K562 (cell line): ENCODE measurements around the gene TNFRSF6B. TPM values are rescaled to one million over a fixed set of nuclear protein-coding genes. Genes with fewer than 3 reads are reported as not detected.

Source experiments
- AFF4 ChIP-seq: sonication (generic); formaldehyde crosslinking; IDR thresholded peaks from 2 replicates; pipeline ENCODE4 v1.8.0; 2023; ENCODE audit warnings: mild to moderate bottlenecking, missing genetic modification reagents
- ATF6 ChIP-seq: sonication (generic); formaldehyde crosslinking; IDR thresholded peaks from 2 replicates; pipeline ENCODE4 v1.4.0; 2020; ENCODE audit warnings: mild to moderate bottlenecking, missing genetic modification reagents
- BHLHE40 ChIP-seq: IDR thresholded peaks from 2 replicates; pipeline ENCODE4 v1.6.1; 2011; ENCODE audit warnings: low read length, improper control_type of control experiment
- ESRRB ChIP-seq: fragments of 250-450 bp; sonication (Bioruptor Pico); IDR thresholded peaks from 2 replicates; pipeline ENCODE4 v1.5.0; 2020; ENCODE audit warnings: mild to moderate bottlenecking, moderate library complexity, borderline replicate concordance
- HBP1 ChIP-seq: fragments of 450-650 bp; formaldehyde crosslinking; IDR thresholded peaks from 2 replicates; pipeline ENCODE4 v1.4.0; 2022; ENCODE audit warnings: missing genetic modification characterization
- HMGXB4 ChIP-seq: sonication (generic); formaldehyde crosslinking; IDR thresholded peaks from 2 replicates; pipeline ENCODE4 v1.8.1; 2023; ENCODE audit warnings: mild to moderate bottlenecking, missing genetic modification reagents
- KDM1A ChIP-seq, 2 experiments: fragments of 450-650 bp; IDR thresholded peaks; 2 replicates each; pipeline ENCODE4 v1.6.1; 2016; ENCODE audit warnings: mild to moderate bottlenecking in 2 of 2
- KDM2B ChIP-seq: fragments of 250-450 bp; sonication (Bioruptor Pico); IDR thresholded peaks from 2 replicates; pipeline ENCODE4 v1.8.0; 2021; ENCODE audit warnings: mild to moderate bottlenecking, moderate library complexity
- MLX ChIP-seq, 2 experiments: fragments of 450-650 bp in 1 of 2; sonication (generic) in 1 of 2; formaldehyde crosslinking; conservative IDR thresholded peaks; 2 replicates each; pipeline versions ENCODE4 v1.4.0 to v1.8.1; 2020 to 2022; ENCODE audit warnings: mild to moderate bottlenecking in 1 of 2, missing genetic modification reagents in 1 of 2
- RBM17 ChIP-seq: fragments of 200-400 bp; formaldehyde crosslinking; IDR thresholded peaks from 2 replicates; pipeline ENCODE4 v1.6.1; 2017; ENCODE audit warnings: low read depth, mild to moderate bottlenecking, low read length, borderline replicate concordance
- SREBF2 ChIP-seq: sonication (generic); formaldehyde crosslinking; IDR thresholded peaks from 2 replicates; pipeline ENCODE4 v1.4.0; 2020; ENCODE audit warnings: mild to moderate bottlenecking, missing genetic modification reagents
- SUPT5H ChIP-seq: fragments of 450-650 bp; IDR thresholded peaks from 2 replicates; pipeline ENCODE4 v1.6.1; 2016
- TAF15 ChIP-seq: fragments of 200-400 bp; formaldehyde crosslinking; IDR thresholded peaks from 2 replicates; pipeline ENCODE4 v1.6.1; 2017; ENCODE audit warnings: mild to moderate bottlenecking, low read depth, low read length, moderate library complexity
- ZNF277 ChIP-seq: fragments of 250-450 bp; sonication (Bioruptor Pico); IDR thresholded peaks from 2 replicates; pipeline ENCODE4 v1.8.0; 2022; ENCODE audit warnings: inconsistent platforms, mild to moderate bottlenecking, moderate library complexity, borderline replicate concordance
- polyA plus RNA-seq, 8 experiments: library from polyadenylated mRNA; depleted of rRNA in 4 of 8; stranded (reverse) in 5 of 8; unstranded in 3 of 8; fragments of >200 nt; fragmentation: Nextera tagmentation in 2 of 8; fragmentation: Illumina TruSeq in 1 of 8; extraction: Ambion mirVana in 2 of 8; extraction: Trizol in 1 of 8; gene quantifications; 2 replicates each; pipeline versions ENCODE4 v1.2.1 to v1.2.3, GENCODE V29; 2011 to 2014; ENCODE audit warnings: inconsistent platforms in 1 of 8, missing spikeins in 1 of 8
- total RNA-seq, 7 experiments: library from RNA; depleted of rRNA in 6 of 7; stranded (reverse); fragments of >200 nt in 6 of 7; fragmentation: Illumina TruSeq in 2 of 7; extraction: Trizol in 2 of 7; gene quantifications; 2 replicates each; pipeline versions ENCODE4 v1.2.1 to v1.2.3, GENCODE V29; 2011 to 2021; ENCODE audit warnings: low replicate concordance in 1 of 7

TNFRSF6B gene
- total and polyA plus RNA-seq, 9 of the 15 experiments (the other 6 are each of a cell fraction or from before 2014, with no cell fraction given): 0.10 to 3.5 (median 0.32) TPM; not detected in 6

- no peak for TF ChIP-seq AFF4 (CRISPR knock-in tag)
- no peak; the same call in 1 of the 2 replicates for TF ChIP-seq ZNF277 (CRISPR knock-in tag)
- TF ChIP-seq ATF6 (CRISPR knock-in tag): no peak
- TF ChIP-seq ESRRB (CRISPR knock-in tag): no peak
- TF ChIP-seq SUPT5H: peak; percentile 47; the same call in 1 of the 2 replicates
- TF ChIP-seq BHLHE40: no peak
- no peak for TF ChIP-seq RBM17
- TF ChIP-seq HMGXB4 (CRISPR knock-in tag): no peak
- TF ChIP-seq SREBF2 (CRISPR knock-in tag): no peak
- TF ChIP-seq MLX (CRISPR knock-in tag; conservative IDR thresholded peaks at IDR 0.05): no peak
- no peak for TF ChIP-seq TAF15
- TF ChIP-seq KDM1A (IDR thresholded peaks at IDR 0.05): peak in 1 of 2 experiments; percentile 95; a peak in 2 of 4 replicates
- no peak for TF ChIP-seq KDM2B (CRISPR knock-in tag)
- 0 out of 2 replicates have a peak, but pooled peaks have one; percentile 15 for TF ChIP-seq HBP1 (CRISPR knock-in tag)
These were observed 36.0 kb downstream of the TNFRSF6B start (continued) for GRCh38 chr20:63732118-63733095.
